Trophoblast cell (in vitro differentiated cells and primary cell): ENCODE results near the gene IRF7.

Experiments
- DNase-seq, 2 donors: peaks; one replicate each; pipeline ENCODE4 v3.0.0-alpha.2; 2016
- H2AFZ ChIP-seq: 2 replicates; pipeline ENCODE4 v1.6.1; 2013; ENCODE audit warnings: low read length, moderate library complexity, mild to moderate bottlenecking; ENCODE audit not compliant: insufficient read depth, poor library complexity
- H2AK5ac ChIP-seq: 2 replicates; pipeline ENCODE4 v1.6.1; 2013; ENCODE audit warnings: mild to moderate bottlenecking, low read length
- H2BK120ac ChIP-seq: 2 replicates; pipeline ENCODE4 v1.6.1; 2013; ENCODE audit warnings: low read length, mild to moderate bottlenecking, moderate library complexity; ENCODE audit not compliant: insufficient read depth, poor library complexity
- H2BK12ac ChIP-seq: 2 replicates; pipeline ENCODE4 v1.6.1; 2013; ENCODE audit warnings: mild to moderate bottlenecking, low read length, moderate library complexity
- H2BK5ac ChIP-seq: 2 replicates; pipeline ENCODE4 v1.6.1; 2013; ENCODE audit warnings: low read length, low read depth, moderate library complexity, mild to moderate bottlenecking; ENCODE audit not compliant: poor library complexity
- H3K14ac ChIP-seq: 2 replicates; pipeline ENCODE4 v1.6.1; 2013; ENCODE audit warnings: mild to moderate bottlenecking, low read length
- H3K18ac ChIP-seq: 2 replicates; pipeline ENCODE4 v1.6.1; 2013; ENCODE audit warnings: mild to moderate bottlenecking, low read length
- H3K23ac ChIP-seq: 2 replicates; pipeline ENCODE4 v1.6.1; 2013; ENCODE audit warnings: low read length
- H3K27ac ChIP-seq: 2 replicates; pipeline ENCODE4 v1.5.1; 2013; ENCODE audit warnings: low read depth, mild to moderate bottlenecking, inconsistent platforms, low read length, moderate library complexity
- H3K27me3 ChIP-seq: 2 replicates; pipeline ENCODE4 v1.6.1; 2013; ENCODE audit warnings: inconsistent platforms, mild to moderate bottlenecking, low read length, moderate library complexity; ENCODE audit not compliant: insufficient read depth
- H3K36me3 ChIP-seq, 2 experiments: 1 replicate in 1 of 2; 2 replicates in 1 of 2; pipeline ENCODE4 v1.6.1; 2013; ENCODE audit warnings: low read length in 2 of 2, mild to moderate bottlenecking in 2 of 2, moderate library complexity in 1 of 2; ENCODE audit not compliant: insufficient read depth in 2 of 2, control insufficient read depth in 1 of 2
- H3K4ac ChIP-seq: 2 replicates; pipeline ENCODE4 v1.6.1; 2013; ENCODE audit warnings: low read depth, mild to moderate bottlenecking, low read length, moderate library complexity
- H3K4me1 ChIP-seq, 2 experiments: 1 replicate in 1 of 2; 2 replicates in 1 of 2; pipeline ENCODE4 v1.6.1; 2013; ENCODE audit warnings: low read length in 2 of 2, mild to moderate bottlenecking in 2 of 2, moderate library complexity in 1 of 2; ENCODE audit not compliant: insufficient read depth in 2 of 2, control insufficient read depth in 1 of 2
- H3K4me2 ChIP-seq: 2 replicates; pipeline ENCODE4 v1.6.1; 2013; ENCODE audit warnings: inconsistent platforms, mild to moderate bottlenecking, low read length, moderate library complexity
- H3K4me3 ChIP-seq: 2 replicates; pipeline ENCODE4 v1.5.1; 2013; ENCODE audit warnings: mild to moderate bottlenecking, low read depth, low read length, inconsistent platforms
- H3K79me1 ChIP-seq: one replicate; pipeline ENCODE4 v1.6.1; 2013; ENCODE audit warnings: low read length
- H3K79me2 ChIP-seq: 2 replicates; pipeline ENCODE4 v1.6.1; 2013; ENCODE audit warnings: low read length, mild to moderate bottlenecking; ENCODE audit not compliant: control insufficient read depth, insufficient read depth, poor library complexity
- H3K9ac ChIP-seq: 2 replicates; pipeline ENCODE4 v1.6.1; 2013; ENCODE audit warnings: mild to moderate bottlenecking, low read length
- H3K9me3 ChIP-seq: 2 replicates; pipeline ENCODE4 v1.6.1; 2013; ENCODE audit warnings: low read depth, mild to moderate bottlenecking, control low read depth, inconsistent platforms, low read length; ENCODE audit not compliant: insufficient read depth
- H4K12ac ChIP-seq: 2 replicates; pipeline ENCODE4 v1.6.1; 2013; ENCODE audit warnings: low read depth, mild to moderate bottlenecking, low read length, moderate library complexity
- H4K8ac ChIP-seq: 2 replicates; pipeline ENCODE4 v1.6.1; 2013; ENCODE audit warnings: low read depth, mild to moderate bottlenecking, low read length, moderate library complexity
- H4K91ac ChIP-seq: one replicate; pipeline ENCODE4 v1.6.1; 2013; ENCODE audit warnings: low read depth, mild to moderate bottlenecking, low read length, moderate library complexity
- WGBS: extraction: QIAGEN DNeasy Blood & Tissue Kit; methylation state at CpG from one replicate; pipeline ENCODE4 v1.1.7; 2013; ENCODE audit warnings: missing lambda C conversion rate; ENCODE audit not compliant: insufficient read length, insufficient coverage; ENCODE audit errors: extremely low coverage; 5-methylcytosine and 5-hydroxymethylcytosine counted together

The IRF7 gene

GRCh38 chr11:569158-569885 is 46.4 kb downstream of the IRF7 start:
- H2BK120ac ChIP-seq: peak overlapping the region; percentile 78
- H3K4ac ChIP-seq: peak overlapping the region; percentile 78
- H3K18ac ChIP-seq: peak overlapping the region; percentile 43
- peak overlapping the region; percentile 74 for H2BK5ac ChIP-seq
- H2BK12ac ChIP-seq: peak overlapping the region; percentile 14
- H2AK5ac ChIP-seq: peak overlapping the region; percentile 67
- peak overlapping the region; percentile 87 for H3K4me2 ChIP-seq
- no peak overlapping the region for H3K23ac ChIP-seq
- peaks cover 6% of the 10 kb centered on the region for H3K79me2 ChIP-seq
- H4K91ac ChIP-seq: peak overlapping the region; percentile 97
- H3K27me3 ChIP-seq: no peaks in the 10 kb centered on the region
- H2AFZ ChIP-seq: peak overlapping the region; percentile 19
- WGBS: no CpG with 5 or more reads among the region's 36 CpGs
- H3K9me3 ChIP-seq: peaks cover 8% of the 10 kb centered on the region
- peak overlapping the region; percentile 81 for H4K8ac ChIP-seq
- H3K79me1 ChIP-seq: peaks cover 16% of the 10 kb centered on the region
- peak; percentile 57 to 62 for DNase-seq
- H3K27ac ChIP-seq: peak overlapping the region; percentile 88
- H3K4me3 ChIP-seq: peak overlapping the region; percentile 76
- H4K12ac ChIP-seq: peak overlapping the region; percentile 55
- H3K36me3 ChIP-seq: peaks cover 0 to 5% of the 10 kb centered on the region in 2 experiments
- H3K14ac ChIP-seq: peak overlapping the region; percentile 85
- H3K9ac ChIP-seq: peak overlapping the region; percentile 84
- peaks cover 25 to 46% of the 10 kb centered on the region in 2 experiments for H3K4me1 ChIP-seq

- Histone ChIP-seq H3K79me2 (peaks cover 6% of the 10 kb centered on the region), H3K4ac (peak overlapping the region; percentile 78), H3K4me3 (peak overlapping the region; percentile 91), H4K91ac (peak overlapping the region; percentile 97), H3K79me1 (peaks cover 21% of the 10 kb centered on the region), H3K9me3 (peaks cover 8% of the 10 kb centered on the region), H3K27ac (peak overlapping the region; percentile 88), H3K36me3 (peaks cover 4 to 9% of the 10 kb centered on the region in 2 experiments), H2BK5ac (peak overlapping the region; percentile 74), H3K23ac (no peak overlapping the region), H4K8ac (peak overlapping the region; percentile 81), H2BK120ac (peak overlapping the region; percentile 78), H2AFZ (peak overlapping the region; percentile 19), H3K9ac (peak overlapping the region; percentile 84), H4K12ac (peak overlapping the region; percentile 55), H3K4me1 (peaks cover 32 to 52% of the 10 kb centered on the region in 2 experiments), H3K27me3 (no peaks in the 10 kb centered on the region), H3K14ac (peak overlapping the region; percentile 85), H3K18ac (peak overlapping the region; percentile 51), H2BK12ac (peak overlapping the region; percentile 14), H3K4me2 (peak overlapping the region; percentile 99), H2AK5ac (peak overlapping the region; percentile 12)
- no CpG with 5 or more reads among the region's 123 CpGs for WGBS
- DNase-seq: peak; percentile 93 to 97
These were observed 47.2 kb downstream of the IRF7 start for GRCh38 chr11:568306-569157.

DNA sequence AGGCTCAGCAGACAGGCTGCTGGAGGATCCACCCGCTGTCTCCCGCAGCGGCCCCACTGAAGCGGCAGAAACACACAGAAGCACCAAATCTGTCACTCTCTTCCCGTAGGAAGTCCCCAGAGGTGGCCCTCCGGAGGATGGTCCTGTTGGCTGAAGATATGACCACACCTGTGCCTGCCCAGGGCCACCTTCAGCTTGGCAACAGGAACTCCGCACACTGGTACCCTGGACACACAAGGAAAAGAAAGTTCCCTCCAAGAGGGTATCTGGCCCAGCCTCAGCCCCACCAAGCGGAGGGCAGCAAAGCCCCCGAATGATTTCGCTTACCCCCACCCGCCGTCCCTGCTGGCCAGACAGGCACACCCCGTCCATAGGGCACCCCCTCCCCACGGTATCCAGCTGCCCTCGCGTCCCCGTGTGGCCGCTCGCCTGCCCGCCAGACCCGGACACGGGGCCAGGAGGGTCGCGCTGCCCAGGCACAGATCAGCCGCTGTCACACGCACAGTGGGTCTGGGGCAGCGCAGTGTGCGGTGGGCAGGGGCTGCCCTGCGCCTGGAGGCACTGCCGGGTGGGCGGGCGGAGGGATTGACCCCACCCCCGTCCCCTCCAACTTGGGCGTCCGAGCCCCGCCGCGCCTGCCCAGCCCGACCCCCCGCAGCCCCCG is 48.0 kb downstream of the IRF7 start:
- H2BK5ac ChIP-seq: peak overlapping the region; percentile 13
- peak overlapping the region; percentile 91 for H3K4me3 ChIP-seq
- no peak overlapping the region for H3K23ac ChIP-seq
- WGBS: no CpG with 5 or more reads among the region's 41 CpGs
- H3K4me1 ChIP-seq: peaks cover 38 to 58% of the 10 kb centered on the region in 2 experiments
- peak overlapping the region; percentile 31 for H3K9ac ChIP-seq
- peaks cover 25% of the 10 kb centered on the region for H3K79me1 ChIP-seq
- peak overlapping the region; percentile 51 for H3K18ac ChIP-seq
- H3K9me3 ChIP-seq: peaks cover 6% of the 10 kb centered on the region
- H2AFZ ChIP-seq: peak overlapping the region; percentile 26
- peak overlapping the region; percentile 45 for H4K12ac ChIP-seq
- H3K79me2 ChIP-seq: peaks cover 9% of the 10 kb centered on the region
- H4K91ac ChIP-seq: peak overlapping the region; percentile 52
- peak overlapping the region; percentile 84 for H3K14ac ChIP-seq
- H3K36me3 ChIP-seq: peaks cover 12 to 15% of the 10 kb centered on the region in 2 experiments
- H2AK5ac ChIP-seq: peak overlapping the region; percentile 32
- peak overlapping the region; percentile 99 for H3K4me2 ChIP-seq
- peak overlapping the region; percentile 30 for H4K8ac ChIP-seq
- H2BK120ac ChIP-seq: peak overlapping the region; percentile 21
- H2BK12ac ChIP-seq: peak overlapping the region; percentile 19
- H3K27ac ChIP-seq: peak overlapping the region; percentile 59
- peak overlapping the region; percentile 84 for H3K4ac ChIP-seq
- H3K27me3 ChIP-seq: no peaks in the 10 kb centered on the region
- peak in 1 of 2 donors; percentile 34 for DNase-seq
